Large intestine (tissue), 3 donors: ENCODE measurements around the gene IFIT1B. TPM values are rescaled to one million over a fixed set of nuclear protein-coding genes. Genes with fewer than 3 reads are reported as not detected.

Experiments
- DNase-seq, 2 donors: peaks; one replicate each; pipeline versions ENCODE4 v3.0.0 to v3.0.0-alpha.2; 2013
- H3K27ac ChIP-seq: one replicate; pipeline ENCODE4 v1.5.1; 2013; ENCODE audit warnings: low read length
- H3K27me3 ChIP-seq: 2 replicates; pipeline ENCODE4 v1.6.1; 2013; ENCODE audit warnings: low read length; ENCODE audit not compliant: control insufficient read depth, insufficient read depth
- H3K36me3 ChIP-seq: 2 replicates; pipeline ENCODE4 v1.6.1; 2013; ENCODE audit warnings: low read length; ENCODE audit not compliant: control insufficient read depth, insufficient read depth
- H3K4me1 ChIP-seq: one replicate; pipeline ENCODE4 v1.6.1; 2013; ENCODE audit warnings: low read length; ENCODE audit not compliant: control insufficient read depth, insufficient read depth
- H3K4me3 ChIP-seq: one replicate; pipeline ENCODE4 v1.5.1; 2013; ENCODE audit warnings: low read length
- H3K9me3 ChIP-seq: one replicate; pipeline ENCODE4 v1.6.1; 2013; ENCODE audit warnings: mild to moderate bottlenecking, low read depth, low read length, moderate library complexity; ENCODE audit not compliant: control insufficient read depth
- WGBS: methylation state at CpG from one replicate; pipeline ENCODE4 v1.1.5; 2013; ENCODE audit warnings: low lambda C conversion rate; ENCODE audit not compliant: insufficient coverage; 5-methylcytosine and 5-hydroxymethylcytosine counted together
- polyA plus RNA-seq: library from polyadenylated mRNA; unstranded; fragments of 120-200 nt; gene quantifications from one replicate; pipeline ENCODE4 v1.2.1, GENCODE V29; 2013

The IFIT1B gene
- polyA plus RNA-seq, 1 donor = 0.34 TPM

DNA sequence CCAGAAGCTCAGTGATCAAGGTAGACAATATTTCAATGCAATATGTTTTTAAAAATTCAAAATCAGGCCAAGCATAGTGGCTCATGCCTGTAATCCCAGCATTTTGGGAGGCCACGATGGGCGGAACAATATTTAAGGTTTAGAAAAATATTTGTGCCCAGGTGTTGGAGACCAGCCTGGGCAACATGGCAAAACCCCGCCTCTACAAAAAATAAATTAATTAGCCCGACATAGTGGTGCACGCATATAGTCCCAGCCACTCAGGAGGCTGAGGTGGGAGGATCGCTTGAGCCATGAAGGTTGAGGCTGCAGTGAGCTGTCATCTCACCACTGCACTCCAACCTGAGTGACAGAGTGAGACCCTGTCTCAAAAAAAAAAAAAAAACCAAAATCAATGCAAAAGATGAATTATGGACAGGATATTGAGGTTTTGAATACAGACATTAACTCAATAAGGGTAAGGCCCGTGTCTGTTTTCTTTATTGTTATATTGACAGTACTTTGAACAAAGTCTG lies 35.6 kb downstream of the IFIT1B start:
- no CpG with 5 or more reads among the region's 7 CpGs for WGBS
- Histone ChIP-seq H3K27me3 (no peaks in the 10 kb centered on the region), H3K9me3 (peaks cover 4% of the 10 kb centered on the region), H3K4me1 (peaks cover 10% of the 10 kb centered on the region), H3K27ac (peak overlapping the region; percentile 98), H3K4me3 (peak overlapping the region; percentile 80), H3K36me3 (peaks cover 12% of the 10 kb centered on the region)
- DNase-seq = no peak

- WGBS = 10% methylated on average over 2 of the region's 48 CpGs
These were observed 36.5 kb downstream of the IFIT1B start, which contains the start of gene IFIT5 for GRCh38 chr10:89414146-89414878. IFIT5 (plus strand) TSS chr10:89414568; CDS start chr10:89414799, 231 bp downstream.

GRCh38 chr10:89414879-89415821 lies 37.3 kb downstream of the IFIT1B start:
- H3K27ac ChIP-seq = peak overlapping the region; percentile 98
- no peaks in the 10 kb centered on the region for H3K27me3 ChIP-seq
- peaks cover 4% of the 10 kb centered on the region for H3K9me3 ChIP-seq
- H3K36me3 ChIP-seq = peaks cover 13% of the 10 kb centered on the region
- peaks cover 10% of the 10 kb centered on the region for H3K4me1 ChIP-seq
- no CpG with 5 or more reads among the region's 66 CpGs for WGBS
- peak overlapping the region; percentile 80 for H3K4me3 ChIP-seq
- peak; percentile 27 to 84 for DNase-seq

More at GRCh38 chr10:89414146-89414878, 36.5 kb downstream of the IFIT1B start, which contains the start of gene IFIT5:
- Histone ChIP-seq H3K36me3 (peaks cover 13% of the 10 kb centered on the region), H3K27me3 (no peaks in the 10 kb centered on the region), H3K4me1 (peaks cover 10% of the 10 kb centered on the region), H3K27ac (peak within 1 kb of the TSS; percentile 98), H3K4me3 (peak within 1 kb of the TSS; percentile 80), H3K9me3 (peaks cover 4% of the 10 kb centered on the region)
- peak; percentile 70 to 94 for DNase-seq

DNA sequence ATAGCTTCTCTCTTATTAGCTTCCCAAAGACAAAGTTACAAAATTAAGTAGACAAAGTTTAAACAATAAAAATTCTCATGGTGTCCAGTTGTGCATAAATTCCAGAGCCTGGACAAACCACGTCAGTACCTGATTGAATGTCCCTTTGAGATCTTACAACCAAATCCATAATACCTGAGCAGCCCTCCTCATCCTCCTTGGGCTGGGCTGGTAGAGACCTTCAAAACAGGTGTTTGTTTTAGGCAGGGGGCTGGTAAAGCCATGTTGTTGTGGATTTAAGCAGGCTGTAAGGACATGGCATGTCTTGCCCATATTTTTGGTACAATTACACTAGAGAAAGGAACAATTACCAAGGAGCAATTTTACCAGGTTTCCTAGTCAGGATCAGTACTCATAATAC lies 38.6 kb downstream of the IFIT1B start:
- Histone ChIP-seq H3K4me3 (no peak overlapping the region), H3K27ac (no peak overlapping the region), H3K36me3 (peaks cover 23% of the 10 kb centered on the region), H3K4me1 (peaks cover 10% of the 10 kb centered on the region), H3K9me3 (peaks cover 4% of the 10 kb centered on the region), H3K27me3 (no peaks in the 10 kb centered on the region)
- WGBS = no CpG with 5 or more reads among the region's 1 CpG
- DNase-seq = no peak

DNA sequence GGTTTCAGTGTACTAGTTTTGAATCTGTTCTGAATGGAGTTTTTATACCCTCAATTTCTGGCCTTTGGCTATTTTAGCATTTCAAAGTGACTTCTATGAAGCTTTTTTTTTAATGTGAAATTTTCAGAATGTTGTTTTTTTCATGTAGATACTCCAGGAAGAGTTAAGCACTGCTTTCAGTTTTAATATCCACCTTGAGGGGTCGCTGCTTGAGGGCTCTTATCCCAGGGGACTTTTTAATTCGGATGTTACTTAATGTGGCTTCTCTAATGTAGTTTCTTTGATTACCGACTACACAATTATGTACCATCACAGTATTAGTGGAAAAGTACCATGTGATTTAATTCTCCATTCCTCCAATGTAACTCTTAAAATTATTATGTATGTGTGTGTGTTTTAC lies 41.7 kb downstream of the IFIT1B start:
- peaks cover 28% of the 10 kb centered on the region for H3K36me3 ChIP-seq
- H3K9me3 ChIP-seq = no peaks in the 10 kb centered on the region
- WGBS = 45% methylated on average over 2 of the region's 3 CpGs
- H3K4me1 ChIP-seq = peaks cover 6% of the 10 kb centered on the region
- H3K27ac ChIP-seq = no peak overlapping the region
- peak in 1 of 2 donors; percentile 10 for DNase-seq
- H3K4me3 ChIP-seq = no peak overlapping the region
- H3K27me3 ChIP-seq = no peaks in the 10 kb centered on the region

DNA sequence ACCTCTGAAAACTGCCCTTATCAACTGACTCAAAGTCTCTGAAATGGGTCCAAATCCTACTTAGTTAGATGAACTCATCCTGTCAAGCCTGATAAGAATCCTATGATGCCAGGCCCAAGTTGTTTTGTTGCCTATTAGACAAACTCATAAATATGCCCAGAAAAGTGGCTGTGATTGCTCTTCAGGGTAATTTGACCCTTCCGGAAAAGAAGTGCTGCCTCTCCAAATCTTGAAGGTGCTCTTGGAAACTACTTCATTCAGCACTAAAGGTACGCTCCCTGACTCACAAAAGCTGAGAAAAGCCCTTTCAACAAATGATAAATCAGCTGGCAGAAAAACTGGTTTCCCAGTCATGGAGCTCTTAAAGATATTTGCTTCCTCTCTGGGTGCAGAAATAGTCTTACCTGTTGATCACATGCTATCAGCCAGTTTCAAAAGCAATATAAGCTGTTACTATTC lies 43.2 kb downstream of the IFIT1B start:
- Histone ChIP-seq H3K27me3 (no peaks in the 10 kb centered on the region), H3K27ac (no peak overlapping the region), H3K4me3 (no peak overlapping the region), H3K9me3 (no peaks in the 10 kb centered on the region), H3K4me1 (peaks cover 8% of the 10 kb centered on the region), H3K36me3 (peaks cover 28% of the 10 kb centered on the region)
- peak in 1 of 2 donors; percentile 31 for DNase-seq
- WGBS = no CpG with 5 or more reads among the region's 2 CpGs

DNA sequence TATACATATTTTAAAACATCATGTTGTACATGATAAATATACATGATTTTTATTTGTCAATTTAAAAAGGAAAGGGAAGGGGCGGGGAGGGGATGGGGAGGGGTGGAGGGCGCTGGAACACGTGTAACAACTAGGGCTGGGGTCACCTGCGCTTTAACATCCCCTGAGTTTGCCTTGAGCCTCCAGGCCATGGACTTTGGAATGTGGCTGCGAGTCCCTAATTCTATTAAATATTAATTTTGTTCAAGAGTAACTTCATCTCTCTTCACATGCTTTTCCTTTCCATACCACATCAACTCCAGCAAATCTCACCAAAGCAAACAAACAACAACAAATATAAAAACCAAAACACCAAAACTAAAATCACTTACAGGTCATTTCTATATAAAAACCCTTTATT lies 47.1 kb downstream of the IFIT1B start:
- Histone ChIP-seq H3K36me3 (peaks cover 15% of the 10 kb centered on the region), H3K9me3 (no peaks in the 10 kb centered on the region), H3K27ac (no peak overlapping the region), H3K27me3 (no peaks in the 10 kb centered on the region), H3K4me1 (peaks cover 8% of the 10 kb centered on the region), H3K4me3 (no peak overlapping the region)
- no CpG with 5 or more reads among the region's 5 CpGs for WGBS
- peak; percentile 28 to 64 for DNase-seq

DNA sequence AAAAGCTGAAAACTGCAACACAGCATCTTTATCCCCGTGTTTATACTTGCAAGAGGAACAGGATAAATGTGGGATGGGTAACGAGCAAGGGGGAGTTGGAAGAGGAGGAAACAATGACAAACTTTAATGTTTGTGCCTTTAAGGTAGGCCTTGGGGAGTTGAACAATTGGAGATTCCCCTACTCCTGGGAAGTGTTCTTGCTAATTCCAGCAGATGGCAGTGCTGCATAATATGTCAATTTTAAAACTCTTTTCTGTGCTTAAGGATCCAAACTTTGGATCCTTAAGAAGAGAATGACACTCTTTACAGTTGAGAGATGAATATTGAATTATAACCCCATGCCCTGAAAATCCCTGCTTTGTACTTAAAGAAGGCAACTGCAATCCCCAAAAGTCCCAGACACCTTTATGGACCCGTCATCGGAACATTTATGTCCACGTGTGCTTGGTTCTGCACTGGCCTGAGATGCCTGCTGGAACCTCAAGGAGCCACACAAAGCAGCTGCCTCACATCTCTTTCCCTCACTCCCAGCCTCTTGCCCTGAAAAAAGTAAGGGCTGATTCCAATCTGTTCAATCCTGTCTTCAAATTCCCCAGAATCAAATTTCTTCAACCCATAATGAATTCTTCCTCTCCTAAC lies 48.5 kb downstream of the IFIT1B start:
- Histone ChIP-seq H3K4me1 (peaks cover 8% of the 10 kb centered on the region), H3K36me3 (peaks cover 6% of the 10 kb centered on the region), H3K27ac (no peak overlapping the region), H3K27me3 (no peaks in the 10 kb centered on the region), H3K9me3 (no peaks in the 10 kb centered on the region), H3K4me3 (no peak overlapping the region)
- WGBS = 100% methylated on average over 1 of the region's 5 CpGs
- DNase-seq = peak in 1 of 2 donors; percentile 51

DNA sequence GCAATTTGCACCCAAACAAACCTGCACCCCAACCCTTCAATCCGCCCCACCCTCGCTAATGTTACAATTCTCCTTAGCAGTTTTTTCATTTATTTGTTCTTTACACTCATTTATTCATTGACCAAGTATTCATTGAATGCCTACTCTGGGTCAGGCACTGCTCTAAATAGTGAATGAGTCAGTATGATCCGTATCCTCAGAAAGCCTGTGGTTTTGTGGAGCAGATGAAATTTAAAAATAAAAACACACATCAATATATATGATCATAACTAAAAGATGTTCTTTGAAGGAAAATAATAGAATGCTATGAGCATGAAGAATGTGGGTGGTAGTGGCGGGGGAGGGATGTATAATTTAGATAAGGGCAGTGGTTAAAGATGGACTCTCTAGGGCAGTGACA lies 49.8 kb downstream of the IFIT1B start:
- WGBS = 91% methylated on average over 2 of the region's 4 CpGs
- no peak for DNase-seq

GRCh38 chr10:89428877-89429276 lies 51.0 kb downstream of the IFIT1B start:
- Histone ChIP-seq H3K4me1 (peaks cover 8% of the 10 kb centered on the region), H3K9me3 (no peaks in the 10 kb centered on the region), H3K4me3 (no peak overlapping the region), H3K36me3 (no peaks in the 10 kb centered on the region), H3K27me3 (no peaks in the 10 kb centered on the region), H3K27ac (no peak overlapping the region)
- no peak for DNase-seq
- no CpG with 5 or more reads among the region's 1 CpG for WGBS

More for the DNA sequence above, 49.8 kb downstream of the IFIT1B start:
- Histone ChIP-seq H3K4me3 (no peak overlapping the region), H3K9me3 (no peaks in the 10 kb centered on the region), H3K36me3 (no peaks in the 10 kb centered on the region), H3K27me3 (no peaks in the 10 kb centered on the region), H3K4me1 (peaks cover 8% of the 10 kb centered on the region), H3K27ac (no peak overlapping the region)
